DMS 273 (cell line): Measurements from ENCODE around the gene WDR88.
"Not testable (repeated sequence)": the region's sequence is repeated elsewhere in the genome, so short reads cannot be mapped to it uniquely, and the experiment has no call there.

Experiments
- DNase-seq: peaks from one replicate; lab custom pipeline; 2025; ENCODE audit not compliant: unreplicated experiment; lab: John Stamatoyannopoulos, UW

The WDR88 gene

GRCh38 chr19:33196446-33197193, 64.7 kb downstream of the WDR88 start:
- DNase-seq: no peak

GRCh38 chr19:33197591-33198000, 65.7 kb downstream of the WDR88 start:
- no peak for DNase-seq

GRCh38 chr19:33198169-33198568, 66.3 kb downstream of the WDR88 start:
- DNase-seq: no peak

- DNase-seq: no peak
Measured at GRCh38 chr19:33199441-33200265, 67.7 kb downstream of the WDR88 start.

GRCh38 chr19:33201473-33201872, 69.6 kb downstream of the WDR88 start:
- no peak for DNase-seq

GRCh38 chr19:33201886-33202545, 70.1 kb downstream of the WDR88 start:
- no peak for DNase-seq

GRCh38 chr19:33202546-33203507, 70.9 kb downstream of the WDR88 start:
- DNase-seq: no peak

- DNase-seq: no peak
Measured at GRCh38 chr19:33203529-33203928, 71.6 kb downstream of the WDR88 start.

GRCh38 chr19:33204136-33204973, 72.4 kb downstream of the WDR88 start:
- no peak for DNase-seq

GRCh38 chr19:33205110-33205509, 73.2 kb downstream of the WDR88 start:
- DNase-seq: no peak

GRCh38 chr19:33205531-33206260, 73.8 kb downstream of the WDR88 start:
- no peak for DNase-seq

GRCh38 chr19:33206261-33207039, 74.5 kb downstream of the WDR88 start:
- DNase-seq: no peak

- DNase-seq: no peak
Measured at GRCh38 chr19:33207040-33207620, 75.2 kb downstream of the WDR88 start.

GRCh38 chr19:33207903-33208302, 76.0 kb downstream of the WDR88 start:
- no peak for DNase-seq

- DNase-seq: no peak
Measured at GRCh38 chr19:33208371-33208895, 76.5 kb downstream of the WDR88 start.

GRCh38 chr19:33208904-33209849, 77.3 kb downstream of the WDR88 start:
- no peak for DNase-seq

- not testable (repeated sequence) for DNase-seq
Measured at GRCh38 chr19:33209850-33210230, 77.9 kb downstream of the WDR88 start.
